Measurements from ENCODE around the gene DCC.

Gene DCC

GRCh38 chr18:52824126-52824525 lies 484.1 kb downstream of the DCC start:
- DNase-seq (ENCODE audit: low spot score): no peak

GRCh38 chr18:52826994-52827393 lies 487.0 kb downstream of the DCC start:
- DNase-seq (ENCODE audit: low spot score): no peak

- no peak for DNase-seq (ENCODE audit: low spot score)
Observed at GRCh38 chr18:52829320-52829719, 489.3 kb downstream of the DCC start.

GRCh38 chr18:52829876-52830405 lies 489.9 kb downstream of the DCC start:
- DNase-seq (ENCODE audit: low spot score): no peak

GRCh38 chr18:52844323-52844722 lies 504.3 kb downstream of the DCC start:
- DNase-seq (ENCODE audit: low spot score): no peak

GRCh38 chr18:52845036-52845435 lies 505.0 kb downstream of the DCC start:
- DNase-seq (ENCODE audit: low spot score): no peak

- DNase-seq (ENCODE audit: low spot score): no peak
Observed at GRCh38 chr18:52850031-52850560, 510.1 kb downstream of the DCC start.

- DNase-seq (ENCODE audit: low spot score): no peak
Observed at GRCh38 chr18:52861558-52861957, 521.6 kb downstream of the DCC start.

GRCh38 chr18:52869349-52869923 lies 529.4 kb downstream of the DCC start:
- DNase-seq (ENCODE audit: low spot score): no peak

- no peak for DNase-seq (ENCODE audit: low spot score)
Observed at GRCh38 chr18:52869942-52870907, 530.2 kb downstream of the DCC start.

- DNase-seq (ENCODE audit: low spot score): no peak
Observed at GRCh38 chr18:52874774-52875173, 534.8 kb downstream of the DCC start.

- no peak for DNase-seq (ENCODE audit: low spot score)
Observed at GRCh38 chr18:52875725-52876124, 535.7 kb downstream of the DCC start.

GRCh38 chr18:52888014-52888413 lies 548.0 kb downstream of the DCC start:
- no peak for DNase-seq (ENCODE audit: low spot score)

- no peak for DNase-seq (ENCODE audit: low spot score)
Observed at GRCh38 chr18:52894801-52895200, 554.8 kb downstream of the DCC start.

- no peak for DNase-seq (ENCODE audit: low spot score)
Observed at GRCh38 chr18:52897611-52898484, 557.9 kb downstream of the DCC start.

GRCh38 chr18:52898485-52899058 lies 558.6 kb downstream of the DCC start:
- no peak for DNase-seq (ENCODE audit: low spot score)

- DNase-seq (ENCODE audit: low spot score): no peak
Observed at GRCh38 chr18:52902188-52902587, 562.2 kb downstream of the DCC start.

- DNase-seq (ENCODE audit: low spot score): peak; percentile 58
Observed at GRCh38 chr18:52903857-52904256, 563.9 kb downstream of the DCC start.

GRCh38 chr18:52907543-52908308 lies 567.7 kb downstream of the DCC start:
- no peak for DNase-seq (ENCODE audit: low spot score)

- DNase-seq (ENCODE audit: low spot score): no peak
Observed at GRCh38 chr18:52914148-52914547, 574.2 kb downstream of the DCC start.

GRCh38 chr18:52920665-52921064 lies 580.7 kb downstream of the DCC start:
- DNase-seq (ENCODE audit: low spot score): no peak
